Activated CD4-positive, alpha-beta T cell treated with anti-CD3 and anti-CD28 coated beads, Interleukin-2, amount 10 ng/mL, durations not matched to agents 7 days and 5 days (primary cell): ENCODE data around the gene SLC26A9. TPM values are rescaled to one million over a fixed set of nuclear protein-coding genes. Genes with fewer than 3 reads are reported as not detected.

Experiments used
- CTCF ChIA-PET: fragments of 350-600 bp; sonication (Branson Sonifier 250); formaldehyde crosslinking; loops from one replicate; lab custom pipeline; 2021; ENCODE audit warnings: antibody characterized with exemption; lab: Charles Lee
- POLR2A ChIA-PET: fragments of 350-600 bp; sonication (Branson Sonifier 250); formaldehyde crosslinking; loops from one replicate; lab custom pipeline; 2021; ENCODE audit warnings: antibody characterized with exemption; lab: Charles Lee
- DNase-seq: peaks from one replicate; pipeline ENCODE4 v3.0.0-alpha.2; 2020
- H3K27ac Mint-ChIP-seq: one replicate; pipeline ENCODE4 v1.8.0; 2021; ENCODE audit warnings: mild to moderate bottlenecking, moderate library complexity, mixed read lengths
- H3K27me3 Mint-ChIP-seq: one replicate; pipeline ENCODE4 v1.8.0; 2021; ENCODE audit warnings: mixed read lengths
- H3K36me3 Mint-ChIP-seq: one replicate; pipeline ENCODE4 v1.8.0; 2021; ENCODE audit warnings: low read depth, mixed read lengths
- H3K4me1 Mint-ChIP-seq: one replicate; pipeline ENCODE4 v1.8.0; 2021; ENCODE audit warnings: mixed read lengths
- H3K4me3 Mint-ChIP-seq: one replicate; pipeline ENCODE4 v1.8.0; 2021; ENCODE audit warnings: mild to moderate bottlenecking, moderate library complexity, mixed read lengths
- H3K9me3 Mint-ChIP-seq: one replicate; pipeline ENCODE4 v1.8.0; 2021; ENCODE audit warnings: mixed read lengths
- total RNA-seq, 2 experiments: library from RNA; stranded (reverse); gene quantifications; one replicate each; pipeline ENCODE4 v1.2.3, GENCODE V29; 2021

SLC26A9 gene
- total RNA-seq, 2 experiments from 2014 or later = not detected

DNA sequence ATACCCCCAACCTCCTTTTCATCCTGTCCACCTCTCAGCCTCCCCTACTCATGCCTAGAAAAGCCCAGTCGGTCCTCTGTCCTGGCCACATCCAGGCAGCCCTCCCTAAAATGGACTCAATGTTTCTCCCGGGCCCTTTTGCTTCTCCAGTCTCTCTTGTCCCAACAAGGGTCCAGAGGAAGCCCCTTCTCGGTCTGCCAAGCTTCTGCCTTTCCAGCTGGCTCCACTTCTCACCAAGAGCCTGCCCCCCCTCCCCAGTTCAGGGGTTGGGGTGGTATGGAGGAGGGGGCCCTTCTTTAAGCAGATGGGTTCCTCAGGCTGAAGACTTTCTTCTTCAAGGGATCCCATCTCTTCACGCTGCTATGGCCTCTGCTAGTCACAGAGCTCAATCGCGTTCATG, 36.0 kb upstream of the SLC26A9 start:
- no peaks in the 10 kb centered on the region for H3K27me3 Mint-ChIP-seq
- DNase-seq = no peak
- H3K9me3 Mint-ChIP-seq = peaks cover 12% of the 10 kb centered on the region
- no peaks in the 10 kb centered on the region for H3K4me1 Mint-ChIP-seq
- POLR2A ChIA-PET = no interaction called here
- CTCF ChIA-PET = interaction anchor here (1.3 to 4.0 kb wide), 5 partner anchors 14 to 320 kb away, joined by 3 to 73 read pairs (median 29); no protein-coding TSS in a partner anchor
- H3K36me3 Mint-ChIP-seq = no peaks in the 10 kb centered on the region
- H3K27ac Mint-ChIP-seq = no peak overlapping the region
- no peak overlapping the region for H3K4me3 Mint-ChIP-seq

DNA sequence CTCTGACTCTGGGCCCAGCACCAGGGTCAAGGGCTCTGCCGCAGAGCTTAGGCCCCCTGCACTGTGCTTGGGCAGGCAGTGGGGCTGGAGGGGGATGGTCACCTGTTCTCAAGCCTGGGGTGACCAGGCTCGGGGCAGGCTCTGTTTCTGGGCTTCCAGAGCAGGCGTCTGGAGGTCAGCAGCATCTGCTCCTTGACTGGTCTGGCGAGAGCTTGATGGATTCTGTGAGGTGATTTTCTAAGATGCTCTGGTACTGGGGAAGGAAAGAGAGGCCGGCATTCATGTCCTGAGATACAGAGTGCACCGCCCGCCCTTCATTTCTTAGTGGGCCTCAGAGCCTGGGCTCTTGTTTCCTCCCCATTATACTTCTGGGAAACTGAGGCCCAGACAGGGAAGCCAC, 35.4 kb upstream of the SLC26A9 start:
- Mint-ChIP-seq H3K27me3 (no peaks in the 10 kb centered on the region), H3K36me3 (no peaks in the 10 kb centered on the region), H3K9me3 (peaks cover 17% of the 10 kb centered on the region), H3K27ac (no peak overlapping the region), H3K4me1 (no peaks in the 10 kb centered on the region), H3K4me3 (no peak overlapping the region)
- POLR2A ChIA-PET = interaction anchor here (0.6 kb wide), 1 partner anchor 127 kb away, joined by 3 read pairs; no protein-coding TSS in a partner anchor
- CTCF ChIA-PET = interaction anchor here (1.9 to 4.0 kb wide), 7 partner anchors 8 to 320 kb away, joined by 7 to 73 read pairs (median 21); no protein-coding TSS in a partner anchor
- DNase-seq = no peak

DNA sequence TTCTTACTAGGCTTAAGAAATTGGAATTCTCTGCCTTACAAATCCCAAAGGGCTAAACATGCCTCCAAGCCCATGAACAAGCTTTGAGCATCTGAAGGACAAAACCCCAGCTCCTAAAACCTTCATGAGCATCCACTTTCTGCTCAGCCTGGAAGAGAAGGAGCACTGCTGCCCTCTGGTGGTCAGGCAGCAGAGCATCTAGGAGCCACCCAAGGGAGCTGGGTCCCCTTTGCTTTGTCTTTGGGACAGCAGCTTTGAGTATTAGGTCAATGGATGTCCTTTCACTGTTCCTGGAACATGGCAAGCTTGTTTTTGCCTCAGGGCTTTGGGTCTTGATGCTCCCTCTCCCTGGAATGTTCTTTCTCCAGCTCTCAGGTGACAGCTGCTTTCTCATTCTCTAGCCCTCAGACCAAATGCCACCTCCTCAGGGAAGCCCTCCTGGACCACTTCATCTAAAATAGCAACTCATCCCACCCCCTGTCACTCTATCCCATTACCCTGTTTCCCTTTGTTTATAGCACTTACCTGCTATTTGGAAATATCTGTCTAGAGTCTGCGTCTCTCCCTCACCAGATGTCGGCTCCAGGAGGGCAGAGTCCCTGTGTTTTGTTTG, 34.3 kb upstream of the SLC26A9 start:
- POLR2A ChIA-PET = interaction anchor here (0.5 to 0.7 kb wide), 2 partner anchors 59 to 1504 kb away, joined by 3 read pairs; no protein-coding TSS in a partner anchor
- Mint-ChIP-seq H3K27ac (no peak overlapping the region), H3K4me1 (no peaks in the 10 kb centered on the region), H3K4me3 (no peak overlapping the region), H3K9me3 (peaks cover 18% of the 10 kb centered on the region), H3K27me3 (no peaks in the 10 kb centered on the region), H3K36me3 (no peaks in the 10 kb centered on the region)
- DNase-seq = peak; percentile 83
- CTCF ChIA-PET = interaction anchor here (0.6 to 4.0 kb wide), 37 partner anchors 9 to 453 kb away, joined by 3 to 73 read pairs (median 5); partner anchors contain the start of gene RAB29

DNA sequence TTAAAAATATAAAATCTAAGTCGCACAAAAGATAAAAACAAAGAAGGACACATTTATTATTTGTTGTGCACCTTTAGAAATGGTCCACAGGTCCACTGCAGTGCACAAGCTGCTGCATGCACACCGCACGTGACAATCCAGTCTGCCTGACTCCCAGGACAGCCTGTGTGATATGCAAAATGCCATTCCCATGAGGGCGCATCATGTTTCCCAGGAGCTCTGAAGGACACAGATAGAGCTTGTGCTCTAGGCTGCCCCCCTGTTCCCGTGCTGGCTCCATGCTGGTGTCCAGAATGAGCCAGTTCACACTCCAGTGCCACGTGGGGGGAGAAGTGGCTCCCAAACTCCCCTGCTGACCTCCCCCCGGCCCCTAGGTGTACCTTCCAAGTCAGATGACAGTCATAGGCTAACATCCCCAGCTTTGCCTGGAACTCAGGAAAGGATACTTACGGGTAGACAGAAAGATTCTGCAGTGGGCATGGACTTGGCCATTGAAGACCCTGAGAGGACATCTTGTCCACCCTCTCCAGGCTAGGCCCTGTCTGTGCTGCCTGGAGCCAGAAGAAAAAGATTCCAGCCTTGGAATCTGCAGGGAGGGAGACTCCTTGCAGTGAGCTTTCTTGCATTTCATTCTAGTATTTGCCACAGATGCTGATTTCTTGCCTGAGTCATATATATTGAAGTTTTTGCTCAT, 33.6 kb upstream of the SLC26A9 start:
- H3K27ac Mint-ChIP-seq = no peak overlapping the region
- DNase-seq = no peak
- H3K4me3 Mint-ChIP-seq = no peak overlapping the region
- no peaks in the 10 kb centered on the region for H3K36me3 Mint-ChIP-seq
- no peaks in the 10 kb centered on the region for H3K27me3 Mint-ChIP-seq
- ChIA-PET CTCF (interaction anchor here (0.7 to 4.0 kb wide), 35 partner anchors 9 to 452 kb away, joined by 3 to 73 read pairs (median 5); no protein-coding TSS in a partner anchor), POLR2A (interaction anchor here (0.7 kb wide), 1 partner anchor 59 kb away, joined by 3 read pairs; no protein-coding TSS in a partner anchor)
- H3K9me3 Mint-ChIP-seq = peaks cover 17% of the 10 kb centered on the region
- H3K4me1 Mint-ChIP-seq = no peaks in the 10 kb centered on the region

DNA sequence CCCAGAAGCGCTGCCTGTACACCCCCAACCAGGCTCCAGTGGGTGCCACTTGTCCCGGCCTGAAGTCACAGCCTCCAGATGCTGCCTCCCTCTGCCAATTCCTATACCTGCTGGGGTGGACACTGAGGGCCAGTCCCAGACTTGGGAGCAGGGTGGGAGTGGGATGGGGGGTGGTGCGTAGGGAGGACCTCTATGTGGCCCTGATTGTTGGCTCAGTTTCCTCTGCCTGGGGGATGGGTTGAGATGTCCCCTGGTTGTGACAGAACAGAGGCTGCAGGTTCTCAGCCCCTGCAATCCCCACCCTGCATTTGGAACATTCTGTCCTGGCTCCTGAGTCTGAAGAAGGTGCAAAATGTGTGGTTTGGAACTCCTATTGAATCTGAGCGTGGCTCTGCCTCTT, 32.8 kb upstream of the SLC26A9 start:
- Mint-ChIP-seq H3K4me3 (no peak overlapping the region), H3K27ac (no peak overlapping the region)

DNA sequence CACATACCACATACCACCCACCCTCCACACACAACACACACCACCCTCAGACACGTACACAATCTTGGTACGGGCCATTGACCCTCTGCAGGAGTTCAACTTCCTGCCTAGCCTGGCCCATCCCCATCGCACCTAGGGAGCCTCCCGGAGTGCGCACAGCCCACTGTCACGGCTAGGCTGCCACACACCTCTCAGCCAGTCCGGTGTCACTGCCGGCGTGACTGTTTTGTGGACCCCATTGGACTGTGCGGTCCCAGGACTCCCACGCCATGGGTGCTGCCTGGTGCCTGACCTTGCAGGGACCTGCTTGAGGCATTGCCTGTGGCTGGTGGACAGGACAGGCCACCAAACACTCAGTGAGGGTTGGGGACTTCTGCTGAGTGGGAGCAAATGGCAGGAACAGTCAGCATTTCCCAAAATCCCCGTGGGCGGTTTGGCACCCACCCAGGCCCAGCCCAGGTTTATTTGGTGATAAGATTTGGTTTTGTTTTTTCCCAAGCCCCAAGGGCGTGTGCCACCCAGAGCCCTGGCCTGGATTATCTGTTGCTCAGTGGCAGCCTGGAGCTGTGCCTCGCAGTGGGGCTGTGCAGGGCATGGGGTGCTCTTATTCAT, 32.2 kb upstream of the SLC26A9 start:
- H3K36me3 Mint-ChIP-seq = no peaks in the 10 kb centered on the region
- ChIA-PET CTCF (interaction anchor here (0.6 to 3.5 kb wide), 2 partner anchors 97 to 183 kb away, joined by 3 to 29 read pairs; no protein-coding TSS in a partner anchor), POLR2A (no interaction called here)
- no peak overlapping the region for H3K4me3 Mint-ChIP-seq
- no peaks in the 10 kb centered on the region for H3K27me3 Mint-ChIP-seq
- no peak for DNase-seq
- H3K9me3 Mint-ChIP-seq = peaks cover 15% of the 10 kb centered on the region
- no peaks in the 10 kb centered on the region for H3K4me1 Mint-ChIP-seq
- no peak overlapping the region for H3K27ac Mint-ChIP-seq

More for the DNA sequence above, 32.8 kb upstream of the SLC26A9 start:
- no peak for DNase-seq
- POLR2A ChIA-PET = no interaction called here
- no peaks in the 10 kb centered on the region for H3K36me3 Mint-ChIP-seq
- H3K9me3 Mint-ChIP-seq = peaks cover 15% of the 10 kb centered on the region
- CTCF ChIA-PET = interaction anchor here (0.6 to 3.5 kb wide), 2 partner anchors 97 to 184 kb away, joined by 3 to 29 read pairs; no protein-coding TSS in a partner anchor
- no peaks in the 10 kb centered on the region for H3K27me3 Mint-ChIP-seq
- H3K4me1 Mint-ChIP-seq = no peaks in the 10 kb centered on the region

DNA sequence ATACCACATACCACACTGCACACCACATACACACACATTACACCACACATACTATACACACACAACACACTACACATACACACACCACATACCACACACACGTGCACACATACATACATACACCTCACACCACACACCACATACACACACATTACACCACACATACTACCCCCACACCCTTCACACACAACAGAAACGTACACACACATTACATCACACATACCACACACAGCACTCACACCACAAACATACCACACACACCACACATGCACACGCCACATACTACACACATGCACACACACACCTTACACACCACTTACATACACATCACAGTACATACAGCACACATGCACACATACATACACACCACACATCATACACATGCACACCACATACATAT, 31.5 kb upstream of the SLC26A9 start:
- no peak for DNase-seq
- Mint-ChIP-seq H3K36me3 (no peaks in the 10 kb centered on the region), H3K9me3 (peaks cover 15% of the 10 kb centered on the region), H3K4me1 (no peaks in the 10 kb centered on the region), H3K4me3 (no peak overlapping the region), H3K27ac (no peak overlapping the region), H3K27me3 (no peaks in the 10 kb centered on the region)
- CTCF ChIA-PET = no interaction called here
- POLR2A ChIA-PET = no interaction called here

DNA sequence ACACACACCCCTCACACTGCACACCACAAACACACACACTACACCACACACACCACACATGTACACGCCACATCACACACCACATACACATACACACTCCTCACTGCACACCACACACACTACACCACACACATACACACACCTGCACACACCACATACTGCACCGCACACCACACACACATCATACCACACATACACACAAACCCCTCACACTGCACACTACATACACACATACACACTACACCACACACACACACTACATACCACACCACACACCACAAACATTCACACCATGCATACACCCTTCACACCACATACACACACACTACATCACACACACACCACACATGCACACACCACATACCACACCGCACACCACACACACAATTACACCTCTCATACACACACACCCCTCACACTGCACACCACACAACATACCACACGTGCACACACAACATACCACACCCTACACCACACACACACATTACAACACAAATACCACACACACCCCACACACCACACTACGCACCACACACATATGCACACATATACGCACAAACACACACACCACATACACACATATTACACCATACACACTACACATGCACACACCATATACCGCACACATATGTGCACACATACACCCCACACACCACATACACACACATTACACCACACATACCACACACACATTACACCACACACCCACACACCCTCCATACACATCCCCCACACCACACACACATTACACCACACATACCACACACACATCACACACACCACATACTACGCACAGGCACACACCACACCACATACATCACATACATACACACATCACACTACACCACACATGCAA, 30.3 kb upstream of the SLC26A9 start:
- no peak overlapping the region for H3K27ac Mint-ChIP-seq
- H3K4me1 Mint-ChIP-seq = no peaks in the 10 kb centered on the region
- no peaks in the 10 kb centered on the region for H3K36me3 Mint-ChIP-seq
- no peak for DNase-seq
- POLR2A ChIA-PET = no interaction called here
- H3K4me3 Mint-ChIP-seq = no peak overlapping the region
- H3K9me3 Mint-ChIP-seq = peaks cover 15% of the 10 kb centered on the region
- H3K27me3 Mint-ChIP-seq = no peaks in the 10 kb centered on the region
- CTCF ChIA-PET = no interaction called here

DNA sequence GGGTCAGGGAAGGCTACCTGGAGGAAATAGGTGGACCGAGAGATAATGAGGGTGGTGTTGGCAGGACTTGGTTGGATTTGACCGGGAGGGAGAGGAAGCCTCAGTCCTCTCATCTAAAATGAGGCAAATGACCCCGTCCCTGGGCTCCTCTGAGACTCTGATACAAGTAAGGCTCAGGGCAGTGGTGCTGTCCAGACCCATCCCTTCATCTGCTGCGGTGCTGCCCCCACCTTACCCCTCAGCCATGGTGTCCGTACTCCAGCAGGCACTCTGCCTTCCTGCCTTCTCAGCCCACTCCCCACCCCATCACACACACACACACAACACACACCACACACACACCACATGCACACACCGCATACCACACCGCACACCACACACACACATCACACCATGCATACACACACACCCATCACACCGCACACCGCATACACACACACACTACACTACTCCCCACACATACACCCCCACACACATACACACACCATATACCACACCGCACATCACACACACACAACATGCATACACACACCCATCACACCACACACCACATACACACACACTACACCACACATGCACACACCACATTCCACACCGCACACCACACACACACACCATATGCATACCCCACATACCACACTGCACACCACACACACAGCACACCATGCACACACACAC, 29.4 kb upstream of the SLC26A9 start:
- Mint-ChIP-seq H3K9me3 (peaks cover 15% of the 10 kb centered on the region), H3K27me3 (no peaks in the 10 kb centered on the region)
- CTCF ChIA-PET = no interaction called here

DNA sequence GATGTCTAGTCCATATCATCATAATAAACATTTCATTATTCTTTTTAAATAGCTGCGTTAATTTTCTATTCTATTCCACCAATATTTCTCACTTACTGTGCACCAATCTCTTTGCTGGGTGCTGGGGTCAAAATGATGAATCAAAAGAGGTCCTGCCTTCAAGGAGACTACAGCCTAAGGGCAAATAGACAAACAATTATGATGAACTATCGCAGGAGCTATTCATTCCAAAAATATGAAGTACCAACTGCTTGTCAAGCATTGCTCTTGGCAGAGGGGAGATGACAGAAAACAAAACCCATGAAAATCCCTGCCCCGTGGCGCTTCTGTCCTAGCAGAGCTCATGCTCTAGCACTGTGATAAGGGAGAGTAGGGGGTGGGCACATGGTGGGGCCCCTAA, 28.8 kb upstream of the SLC26A9 start:
- H3K9me3 Mint-ChIP-seq = peaks cover 15% of the 10 kb centered on the region
- H3K4me3 Mint-ChIP-seq = no peak overlapping the region
- H3K27me3 Mint-ChIP-seq = no peaks in the 10 kb centered on the region
- no peaks in the 10 kb centered on the region for H3K4me1 Mint-ChIP-seq
- CTCF ChIA-PET = no interaction called here
- no peak for DNase-seq
- H3K27ac Mint-ChIP-seq = no peak overlapping the region
- no peaks in the 10 kb centered on the region for H3K36me3 Mint-ChIP-seq
- POLR2A ChIA-PET = no interaction called here

More for the DNA sequence above, 29.4 kb upstream of the SLC26A9 start:
- no peaks in the 10 kb centered on the region for H3K4me1 Mint-ChIP-seq
- no peaks in the 10 kb centered on the region for H3K36me3 Mint-ChIP-seq
- DNase-seq = no peak
- POLR2A ChIA-PET = no interaction called here
- H3K4me3 Mint-ChIP-seq = no peak overlapping the region
- H3K27ac Mint-ChIP-seq = no peak overlapping the region

DNA sequence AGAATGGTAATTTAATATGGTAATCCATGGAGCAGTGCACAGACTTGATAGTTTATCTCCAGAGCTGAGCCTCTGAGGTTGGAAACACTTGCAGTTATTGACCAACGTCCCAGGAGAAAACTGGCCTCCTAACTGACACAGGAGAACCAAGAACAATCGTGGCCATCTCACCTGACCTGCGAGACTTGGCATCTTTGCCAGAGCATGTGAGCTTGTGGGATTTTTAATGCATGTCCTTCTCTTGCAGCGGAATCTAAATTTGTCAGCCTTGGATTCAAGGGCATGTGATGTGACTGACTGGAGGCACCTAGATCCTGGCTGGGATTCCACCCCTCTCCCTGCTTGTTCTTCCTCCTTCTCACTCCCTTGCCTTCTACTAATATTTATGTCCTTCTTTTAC, 27.8 kb upstream of the SLC26A9 start:
- H3K9me3 Mint-ChIP-seq = peaks cover 15% of the 10 kb centered on the region
- no peak overlapping the region for H3K27ac Mint-ChIP-seq
- H3K36me3 Mint-ChIP-seq = no peaks in the 10 kb centered on the region
- ChIA-PET POLR2A (no interaction called here), CTCF (interaction anchor here (0.9 to 2.6 kb wide), 3 partner anchors 9 to 49 kb away, joined by 3 to 6 read pairs (median 4); no protein-coding TSS in a partner anchor)
- no peaks in the 10 kb centered on the region for H3K27me3 Mint-ChIP-seq
- H3K4me3 Mint-ChIP-seq = no peak overlapping the region
- no peaks in the 10 kb centered on the region for H3K4me1 Mint-ChIP-seq
- no peak for DNase-seq
